Erythroblast (primary cell): ENCODE results near the gene PALLD.

ENCODE experiments used
- GATA1 ChIP-seq: IDR thresholded peaks from 2 replicates; pipeline ENCODE4 v1.6.1; 2011; ENCODE audit warnings: low read depth, mild to moderate bottlenecking, control low read depth, low read length, moderate library complexity
- POLR2A ChIP-seq: IDR thresholded peaks from 2 replicates; pipeline ENCODE4 v1.6.1; 2011; ENCODE audit warnings: mild to moderate bottlenecking, low read length

GRCh38 chr4:168646001-168646768 is 149.3 kb downstream of the PALLD start:
- TF ChIP-seq POLR2A (no peak), GATA1 (no peak)
